Endothelial cell (in vitro differentiated cells): ENCODE results near the gene PDZD8. TPM values are rescaled to one million over a fixed set of nuclear protein-coding genes. Genes with fewer than 3 reads are reported as not detected.
A peak's percentile ranks its signal among the peaks of the same experiment; 100 is the strongest.

Experiments used
- DNase-seq: peaks from one replicate; pipeline ENCODE4 v3.0.0; 2021; ENCODE audit warnings: low spot score
- H3K27ac Mint-ChIP-seq: one replicate; pipeline ENCODE4 v1.8.0; 2021; ENCODE audit warnings: mixed read lengths, inconsistent platforms; ENCODE audit not compliant: unreplicated experiment
- H3K27me3 Mint-ChIP-seq: one replicate; pipeline ENCODE4 v1.8.0; 2021; ENCODE audit warnings: mild to moderate bottlenecking, moderate library complexity, mixed read lengths, inconsistent platforms; ENCODE audit not compliant: unreplicated experiment
- H3K36me3 Mint-ChIP-seq: one replicate; pipeline ENCODE4 v1.8.0; 2021; ENCODE audit warnings: mild to moderate bottlenecking, low read depth, mixed read lengths, inconsistent platforms; ENCODE audit not compliant: unreplicated experiment
- H3K4me1 Mint-ChIP-seq: one replicate; pipeline ENCODE4 v1.8.0; 2021; ENCODE audit warnings: mild to moderate bottlenecking, mixed read lengths, inconsistent platforms; ENCODE audit not compliant: unreplicated experiment
- H3K4me3 Mint-ChIP-seq: one replicate; pipeline ENCODE4 v1.8.0; 2021; ENCODE audit warnings: mild to moderate bottlenecking, mixed read lengths, inconsistent platforms; ENCODE audit not compliant: unreplicated experiment
- H3K9me3 Mint-ChIP-seq: one replicate; pipeline ENCODE4 v1.8.0; 2021; ENCODE audit warnings: mixed read lengths, inconsistent platforms; ENCODE audit not compliant: unreplicated experiment
- total RNA-seq: library from RNA; stranded (reverse); fragmentation: NEBNext Ultra II Directional; extraction: Animal tissue kit (Norgen Biotek cat#: 25700); gene quantifications from one replicate; pipeline ENCODE4 v1.2.1, GENCODE V29; 2021; ENCODE audit not compliant: unreplicated experiment
- TF ChIP-seq, protein P1 (sequence below): fragments of 200-600 bp; sonication (generic); IDR thresholded peaks from one replicate; pipeline ENCODE4 v1.5.0; 2021; ENCODE audit warnings: antibody characterized with exemption; ENCODE audit not compliant: unreplicated experiment

Gene PDZD8
- total RNA-seq, 1 donor from 2014 or later = 25.6 TPM

DNA sequence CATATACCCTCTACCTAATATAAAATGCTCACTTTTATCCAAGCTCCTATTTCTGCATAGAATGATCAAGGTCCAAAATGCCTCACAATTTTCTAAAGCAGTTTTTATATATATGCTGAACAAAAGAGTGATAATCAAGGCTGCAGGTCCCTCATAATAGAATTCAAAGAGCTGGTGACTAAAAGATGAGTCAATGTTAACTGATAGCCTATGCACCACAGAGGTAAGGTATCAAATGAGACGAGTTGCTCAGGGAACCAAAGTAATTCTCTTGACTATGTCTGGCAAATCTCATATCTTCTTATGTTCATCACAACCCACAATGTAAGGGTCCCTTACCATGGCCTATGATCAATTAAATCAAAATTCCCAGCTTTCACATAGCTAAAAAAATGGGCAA is 15.2 kb downstream of the PDZD8 start:
- Mint-ChIP-seq H3K9me3 (no peaks in the 10 kb centered on the region), H3K4me1 (peaks cover 16% of the 10 kb centered on the region), H3K36me3 (no peaks in the 10 kb centered on the region), H3K4me3 (no peak overlapping the region), H3K27ac (no peak overlapping the region), H3K27me3 (no peaks in the 10 kb centered on the region)
- TF ChIP-seq, protein P1, sequence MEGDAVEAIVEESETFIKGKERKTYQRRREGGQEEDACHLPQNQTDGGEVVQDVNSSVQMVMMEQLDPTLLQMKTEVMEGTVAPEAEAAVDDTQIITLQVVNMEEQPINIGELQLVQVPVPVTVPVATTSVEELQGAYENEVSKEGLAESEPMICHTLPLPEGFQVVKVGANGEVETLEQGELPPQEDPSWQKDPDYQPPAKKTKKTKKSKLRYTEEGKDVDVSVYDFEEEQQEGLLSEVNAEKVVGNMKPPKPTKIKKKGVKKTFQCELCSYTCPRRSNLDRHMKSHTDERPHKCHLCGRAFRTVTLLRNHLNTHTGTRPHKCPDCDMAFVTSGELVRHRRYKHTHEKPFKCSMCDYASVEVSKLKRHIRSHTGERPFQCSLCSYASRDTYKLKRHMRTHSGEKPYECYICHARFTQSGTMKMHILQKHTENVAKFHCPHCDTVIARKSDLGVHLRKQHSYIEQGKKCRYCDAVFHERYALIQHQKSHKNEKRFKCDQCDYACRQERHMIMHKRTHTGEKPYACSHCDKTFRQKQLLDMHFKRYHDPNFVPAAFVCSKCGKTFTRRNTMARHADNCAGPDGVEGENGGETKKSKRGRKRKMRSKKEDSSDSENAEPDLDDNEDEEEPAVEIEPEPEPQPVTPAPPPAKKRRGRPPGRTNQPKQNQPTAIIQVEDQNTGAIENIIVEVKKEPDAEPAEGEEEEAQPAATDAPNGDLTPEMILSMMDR = no peak
- no peak for DNase-seq

DNA sequence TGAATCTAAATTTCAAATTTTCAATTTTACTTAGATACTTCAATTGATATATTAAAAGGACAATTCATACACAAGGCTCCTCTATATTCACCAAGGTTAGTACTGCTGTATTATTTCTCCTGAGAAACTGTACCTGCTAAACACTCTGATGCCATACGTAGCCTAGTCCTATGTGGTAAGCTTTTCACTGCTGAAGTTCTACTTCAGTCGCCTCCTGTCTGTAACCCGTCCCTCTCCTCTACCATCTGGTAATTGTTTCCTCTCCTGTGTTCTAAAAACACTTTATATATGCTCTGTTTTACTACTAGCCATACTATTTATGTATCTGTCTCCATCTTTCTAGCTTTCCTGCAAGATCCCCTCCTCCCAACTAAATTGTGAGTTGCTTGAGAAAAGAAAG is 20.2 kb downstream of the PDZD8 start:
- H3K9me3 Mint-ChIP-seq = no peaks in the 10 kb centered on the region
- peaks cover 3% of the 10 kb centered on the region for H3K27me3 Mint-ChIP-seq
- no peak overlapping the region for H3K27ac Mint-ChIP-seq
- no peak overlapping the region for H3K4me3 Mint-ChIP-seq
- TF ChIP-seq, protein P1 = no peak
- DNase-seq = no peak
- no peaks in the 10 kb centered on the region for H3K36me3 Mint-ChIP-seq
- peaks cover 25% of the 10 kb centered on the region for H3K4me1 Mint-ChIP-seq

DNA sequence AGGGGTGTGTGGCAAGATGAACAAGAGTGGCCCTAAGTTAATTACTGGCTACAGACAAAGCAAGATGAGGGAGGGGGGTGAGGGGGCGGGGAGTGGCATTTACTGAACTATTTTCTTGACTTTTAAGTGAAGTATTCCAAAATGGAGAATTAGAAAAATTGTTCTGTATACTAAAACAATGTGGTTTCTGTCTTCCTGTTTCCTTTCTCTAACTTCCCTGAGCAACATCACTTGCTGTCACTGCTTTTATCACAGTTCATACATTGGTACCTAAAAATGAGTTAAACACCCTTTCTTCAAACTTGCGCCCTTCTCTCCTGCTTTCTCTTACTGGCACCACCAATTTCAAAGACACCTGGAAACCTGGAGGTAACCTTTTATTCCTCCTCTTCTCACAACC is 21.6 kb downstream of the PDZD8 start:
- Mint-ChIP-seq H3K4me1 (peaks cover 30% of the 10 kb centered on the region), H3K9me3 (no peaks in the 10 kb centered on the region), H3K36me3 (no peaks in the 10 kb centered on the region), H3K27me3 (peaks cover 3% of the 10 kb centered on the region), H3K27ac (peak overlapping the region; percentile 55), H3K4me3 (no peak overlapping the region)
- TF ChIP-seq, protein P1 = no peak
- no peak for DNase-seq

DNA sequence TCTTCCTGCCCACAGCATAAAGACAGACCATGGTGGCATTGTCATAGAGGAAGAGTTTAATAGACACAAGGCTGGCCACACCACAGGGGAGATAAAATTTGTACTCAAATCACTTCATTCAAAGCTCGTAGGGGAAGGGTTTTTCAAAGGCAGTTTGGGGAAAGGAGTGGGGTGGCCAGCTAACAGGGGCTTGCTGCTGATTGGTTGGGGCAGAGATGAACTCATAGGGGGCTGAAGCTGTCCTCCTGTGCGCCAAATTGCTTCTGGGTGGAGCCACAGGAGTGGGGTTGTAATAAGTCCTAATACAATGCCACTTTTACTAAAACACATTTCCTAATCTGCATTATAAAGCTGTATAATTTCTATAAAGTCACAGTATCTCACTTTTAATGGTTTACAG is 22.5 kb downstream of the PDZD8 start:
- Mint-ChIP-seq H3K4me3 (no peak overlapping the region), H3K4me1 (peaks cover 34% of the 10 kb centered on the region), H3K27me3 (peaks cover 3% of the 10 kb centered on the region), H3K9me3 (no peaks in the 10 kb centered on the region), H3K36me3 (no peaks in the 10 kb centered on the region), H3K27ac (no peak overlapping the region)
- DNase-seq = no peak
- TF ChIP-seq, protein P1 = no peak

DNA sequence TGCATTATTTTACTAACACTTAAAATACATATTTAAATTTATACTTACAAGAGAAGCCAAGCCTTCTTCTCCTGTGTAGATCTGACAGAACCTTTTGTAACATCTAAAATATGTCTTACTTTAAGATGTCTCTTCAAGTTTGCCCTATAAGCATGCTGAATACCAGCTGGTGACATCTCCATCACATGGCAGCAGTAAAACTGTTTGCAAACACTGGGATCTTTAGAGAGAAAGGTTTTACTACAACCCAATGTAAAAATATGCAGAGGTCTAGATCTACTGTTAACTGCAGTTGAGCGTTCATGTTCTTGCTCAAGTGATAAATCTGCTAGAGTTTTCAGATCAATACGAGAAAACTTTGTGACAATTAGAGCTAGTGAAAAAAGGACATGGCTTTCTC is 23.2 kb downstream of the PDZD8 start:
- H3K4me1 Mint-ChIP-seq = peaks cover 38% of the 10 kb centered on the region

More for the DNA sequence above, 23.2 kb downstream of the PDZD8 start:
- Mint-ChIP-seq H3K4me3 (no peak overlapping the region), H3K36me3 (no peaks in the 10 kb centered on the region), H3K9me3 (no peaks in the 10 kb centered on the region), H3K27me3 (peaks cover 3% of the 10 kb centered on the region), H3K27ac (no peak overlapping the region)
- DNase-seq = no peak
- TF ChIP-seq, protein P1 = no peak
